HepG2 (cell line): ENCODE measurements around the gene FGF4. TPM values are rescaled to one million over a fixed set of nuclear protein-coding genes. Genes with fewer than 3 reads are reported as not detected.

Source experiments
- ATAC-seq: fragments of 200-7000 bp; cut with Tn5 transposase; 3 replicates; pipeline ENCODE4 v1.9.1; 2020; ENCODE audit warnings: mild to moderate bottlenecking, moderate library complexity
- BruUV-seq: library from RNA; stranded (reverse); fragments of 400-500 nt; replicated peaks from 2 replicates; lab custom pipeline; 2021; lab: Mats Ljungman, UMichigan
- CTCF ChIA-PET: fragments of 300-600 bp; formaldehyde crosslinking; extraction: SDS; loops from one replicate; lab custom pipeline; 2021; ENCODE audit warnings: low total read pairs, inconsistent platforms, low intra/inter-chr PET ratio; lab: Yijun Ruan, JAX
- POLR2A ChIA-PET: fragments of 350-600 bp; sonication (Branson Sonifier 250); formaldehyde crosslinking; loops from one replicate; lab custom pipeline; 2020; ENCODE audit warnings: antibody characterized with exemption, inconsistent platforms; lab: Yijun Ruan, JAX
- DNase-seq: peaks from one replicate; pipeline ENCODE4 v3.0.0-alpha.2; 2015; ENCODE audit warnings: low spot score
- FAIRE-seq: peaks from 3 replicates; lab custom pipeline; 2011; peaks lifted over from hg19 to GRCh38; lab: Jason Lieb, UNC
- H2AFZ ChIP-seq: one replicate; pipeline ENCODE4 v1.6.1; 2011; ENCODE audit warnings: low read length, inconsistent platforms
- H3K27ac ChIP-seq: fragments of 300-600 bp; 3 replicates; pipeline ENCODE4 v1.8.0; 2011; ENCODE audit warnings: mixed run types, mild to moderate bottlenecking, mixed read lengths, low read length, inconsistent platforms; ENCODE audit not compliant: insufficient read depth; ENCODE audit errors: extremely low read length
- H3K27me3 ChIP-seq, 2 experiments: fragments of 200-600 bp in 1 of 2; 2 replicates in 1 of 2; 3 replicates in 1 of 2; pipeline versions ENCODE4 v1.6.0 to v1.8.0; 2011; ENCODE audit warnings: low read length in 2 of 2, mild to moderate bottlenecking in 2 of 2, moderate library complexity in 2 of 2, inconsistent platforms in 1 of 2; ENCODE audit not compliant: insufficient read depth in 2 of 2, control insufficient read depth in 1 of 2
- H3K36me3 ChIP-seq, 2 experiments: fragments of 200-600 bp in 1 of 2; replicated peaks in 1 of 2; 2 replicates in 1 of 2; 3 replicates in 1 of 2; pipeline versions ENCODE4 v1.5.1 to v1.8.0; 2011; ENCODE audit warnings: low read length in 2 of 2, inconsistent platforms in 1 of 2; ENCODE audit not compliant: insufficient read depth in 2 of 2, control insufficient read depth in 1 of 2
- H3K4me1 ChIP-seq: 2 replicates; pipeline ENCODE4 v1.5.1; 2012; ENCODE audit warnings: low read length, inconsistent platforms; ENCODE audit not compliant: insufficient read depth
- H3K4me2 ChIP-seq: 2 replicates; pipeline ENCODE4 v1.6.0; 2011; ENCODE audit warnings: low read depth, low read length, inconsistent platforms
- H3K4me3 ChIP-seq, 3 experiments: fragments of 200-600 bp in 1 of 3; sonication (generic), shearing (Covaris generic) in 1 of 3; replicated peaks in 1 of 3; 2 replicates each; pipeline ENCODE4 v1.5.1; 2011 to 2016; ENCODE audit warnings: low read length in 3 of 3, inconsistent platforms in 2 of 3, low read depth in 2 of 3, mild to moderate bottlenecking in 2 of 3, control low read depth in 1 of 3, mixed read lengths in 1 of 3; ENCODE audit not compliant: insufficient read depth in 1 of 3
- H3K79me2 ChIP-seq: one replicate; pipeline ENCODE4 v1.6.1; 2011; ENCODE audit warnings: low read length, inconsistent platforms; ENCODE audit not compliant: insufficient read depth
- H3K9ac ChIP-seq: 2 replicates; pipeline ENCODE4 v1.6.0; 2011; ENCODE audit warnings: mild to moderate bottlenecking, low read depth, low read length, inconsistent platforms; ENCODE audit not compliant: insufficient read depth
- H3K9me3 ChIP-seq: 2 replicates; pipeline ENCODE4 v1.5.1; 2012; ENCODE audit warnings: mild to moderate bottlenecking, low read length
- H4K20me1 ChIP-seq: 2 replicates; pipeline ENCODE4 v1.6.0; 2011; ENCODE audit warnings: inconsistent platforms, mild to moderate bottlenecking, low read length, moderate library complexity; ENCODE audit not compliant: insufficient read depth
- EZH2 ChIP-seq: conservative IDR thresholded peaks from 2 replicates; pipeline ENCODE4 v1.6.1; 2012; ENCODE audit warnings: mild to moderate bottlenecking, low read depth, low read length, moderate library complexity
- KDM4B ChIP-seq: sonication (generic); formaldehyde crosslinking; IDR thresholded peaks from 2 replicates; pipeline ENCODE4 v1.4.0; 2020; ENCODE audit warnings: missing genetic modification reagents
- MTA3 ChIP-seq: sonication (generic); formaldehyde crosslinking; IDR thresholded peaks from 2 replicates; pipeline ENCODE4 v1.4.0; 2020; ENCODE audit warnings: missing genetic modification reagents
- NAIF1 ChIP-seq: sonication (generic); formaldehyde crosslinking; IDR thresholded peaks from 2 replicates; pipeline ENCODE4 v1.5.0; 2020; ENCODE audit warnings: mild to moderate bottlenecking, missing genetic modification reagents, borderline replicate concordance
- ZNF317 ChIP-seq: sonication (generic); formaldehyde crosslinking; IDR thresholded peaks from 2 replicates; pipeline ENCODE4 v1.5.0; 2020; ENCODE audit warnings: mild to moderate bottlenecking, missing genetic modification reagents
- WGBS: methylation state at CpG from one replicate; pipeline ENCODE4 v1.1.6; 2017; ENCODE audit warnings: low lambda C conversion rate; 5-methylcytosine and 5-hydroxymethylcytosine counted together
- in situ Hi-C: cut with HindIII; loops from 2 replicates; pipeline ENCODE4 v1.10.0; 2017; ENCODE audit warnings: low pct_unique_long_range_greater_than_20kb; ENCODE audit not compliant: extremely low pct_ligation_motif_present
- intact Hi-C: fragments of 100-400 bp; cut with micrococcal nuclease; formaldehyde crosslinking; loops from one replicate; pipeline ENCODE4 v1.10.0; 2022; ENCODE audit not compliant: unreplicated experiment
- polyA plus RNA-seq, 8 experiments: library from polyadenylated mRNA; depleted of rRNA in 3 of 8; stranded (reverse) in 7 of 8; unstranded in 1 of 8; fragments of >200 nt; fragmentation: Illumina TruSeq in 4 of 8; extraction: Trizol in 4 of 8; gene quantifications; 2 replicates each; pipeline versions ENCODE4 v1.2.1 to v1.2.3, GENCODE V29; 2011 to 2016; ENCODE audit warnings: low read depth in 4 of 8, missing spikeins in 1 of 8, mixed read lengths in 1 of 8; ENCODE audit not compliant: insufficient read depth in 1 of 8
- total RNA-seq, 5 experiments: library from RNA; depleted of rRNA; stranded (reverse); fragments of >200 nt; fragmentation: Illumina TruSeq; extraction: Trizol; gene quantifications; 2 replicates each; pipeline ENCODE4 v1.2.3, GENCODE V29; 2016; ENCODE audit warnings: low read depth in 1 of 5

FGF4 gene
- total and polyA plus RNA-seq, 2 of the 13 experiments (the other 11 are each of a cell fraction or from before 2014, with no cell fraction given) = not detected

GRCh38 chr11:69774354-69775162, 583 bp downstream of the FGF4 start:
- CTCF ChIA-PET = no interaction called here

DNA sequence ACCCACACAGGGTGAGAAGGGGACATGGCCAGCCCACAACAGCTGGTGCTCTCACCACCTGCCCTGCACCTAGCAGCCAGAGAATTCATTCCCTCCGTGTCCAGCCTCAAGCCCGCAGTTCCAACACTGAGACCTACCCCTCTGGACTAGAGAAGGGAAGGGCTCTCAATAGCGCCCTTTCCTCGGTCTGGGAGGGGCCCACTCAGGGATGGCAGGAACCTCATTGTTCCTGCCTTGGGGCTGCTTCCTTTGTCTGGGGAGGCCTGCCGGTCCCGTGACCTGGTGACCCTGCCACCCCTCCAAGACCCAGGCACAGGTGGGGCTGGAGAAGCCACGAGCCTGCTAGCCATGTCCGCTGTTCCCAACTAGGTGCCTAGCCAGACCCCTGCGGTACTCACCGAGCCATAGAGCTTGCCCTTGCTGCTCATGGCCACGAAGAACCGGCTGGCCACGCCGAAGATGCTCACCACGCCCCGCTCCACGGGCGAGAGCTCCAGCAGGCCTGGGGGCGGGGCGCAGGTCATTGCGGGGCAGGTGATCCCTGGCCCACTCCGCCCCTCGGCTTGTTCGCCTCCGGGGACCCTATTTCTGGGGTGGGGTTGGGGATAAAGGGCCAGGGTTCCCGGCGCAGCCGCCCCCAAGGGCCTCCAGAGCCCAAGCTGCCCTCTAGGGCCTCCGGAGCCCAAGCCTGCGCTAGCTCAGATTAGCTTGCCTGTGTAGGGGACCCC, 1.4 kb downstream of the FGF4 start:
- Histone ChIP-seq H3K79me2 (no peaks in the 10 kb centered on the region), H3K4me1 (no peaks in the 10 kb centered on the region), H3K4me3 (no peak overlapping the region), H3K4me2 (no peak overlapping the region), H3K27me3 (peaks cover 7 to 58% of the 10 kb centered on the region in 2 experiments), H3K27ac (no peak overlapping the region), H2AFZ (no peak overlapping the region), H3K9ac (no peak overlapping the region), H3K9me3 (no peaks in the 10 kb centered on the region), H3K36me3 (no peaks in the 10 kb centered on the region), H4K20me1 (0 out of 2 replicates have a peak, but pooled peaks cover 2% of the 10 kb centered on the region)
- FAIRE-seq = no peak
- 20% methylated on average over 7 of the region's 30 CpGs for WGBS
- no peak for DNase-seq
- no TSS peak for BruUV-seq
- ChIA-PET CTCF (no interaction called here), POLR2A (no interaction called here)
- intact Hi-C loops (no loop called here), in situ Hi-C loops (no loop called here)
- no peak for ATAC-seq
- peak; percentile 40; the same call in 1 of the 2 replicates for TF ChIP-seq EZH2
- no peak for TF ChIP-seq KDM4B (CRISPR knock-in tag)

More at GRCh38 chr11:69774354-69775162, 583 bp downstream of the FGF4 start:
- DNase-seq (no peak), FAIRE-seq (no peak), ATAC-seq (peak; percentile 27; the same call in 1 of the 3 replicates)
- intact Hi-C loops = no loop called here
- Histone ChIP-seq H3K4me2 (no peak overlapping the region), H4K20me1 (0 out of 2 replicates have a peak, but pooled peaks cover 2% of the 10 kb centered on the region), H3K4me1 (no peaks in the 10 kb centered on the region), H3K79me2 (no peaks in the 10 kb centered on the region), H2AFZ (no peak overlapping the region), H3K27me3 (peaks cover 7 to 55% of the 10 kb centered on the region in 2 experiments), H3K36me3 (no peaks in the 10 kb centered on the region), H3K4me3 (no peak overlapping the region), H3K27ac (no peak overlapping the region), H3K9me3 (no peaks in the 10 kb centered on the region), H3K9ac (no peak overlapping the region)
- in situ Hi-C loops = no loop called here
- POLR2A ChIA-PET = no interaction called here
- WGBS = 17% methylated on average over 17 of the region's 107 CpGs
- TF ChIP-seq NAIF1 (no peak), ZNF317 (CRISPR knock-in tag) (no peak), MTA3 (CRISPR knock-in tag) (no peak)
- no TSS peak for BruUV-seq
